ENCODE measurements around the gene ARHGEF7.

DNA sequence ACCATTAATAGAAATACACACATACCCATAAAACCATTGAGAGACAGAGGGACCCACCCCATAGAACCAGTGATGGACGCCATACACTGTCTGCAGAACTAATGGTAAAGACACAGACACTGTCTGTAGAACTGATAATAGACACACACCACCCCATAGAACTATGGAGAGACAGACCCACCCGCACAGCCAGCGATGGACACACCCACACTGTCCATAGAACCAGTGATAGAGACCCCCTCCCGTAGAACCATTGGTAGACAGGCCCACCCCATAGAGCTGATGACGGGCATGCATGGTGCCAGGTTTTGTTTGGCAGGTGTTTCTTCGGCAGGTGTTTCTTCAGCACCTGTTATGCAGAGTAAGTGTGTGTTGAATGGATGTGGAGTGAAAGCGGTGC is 117.1 kb downstream of the ARHGEF7 start:
- TF ChIP-seq, protein P1, sequence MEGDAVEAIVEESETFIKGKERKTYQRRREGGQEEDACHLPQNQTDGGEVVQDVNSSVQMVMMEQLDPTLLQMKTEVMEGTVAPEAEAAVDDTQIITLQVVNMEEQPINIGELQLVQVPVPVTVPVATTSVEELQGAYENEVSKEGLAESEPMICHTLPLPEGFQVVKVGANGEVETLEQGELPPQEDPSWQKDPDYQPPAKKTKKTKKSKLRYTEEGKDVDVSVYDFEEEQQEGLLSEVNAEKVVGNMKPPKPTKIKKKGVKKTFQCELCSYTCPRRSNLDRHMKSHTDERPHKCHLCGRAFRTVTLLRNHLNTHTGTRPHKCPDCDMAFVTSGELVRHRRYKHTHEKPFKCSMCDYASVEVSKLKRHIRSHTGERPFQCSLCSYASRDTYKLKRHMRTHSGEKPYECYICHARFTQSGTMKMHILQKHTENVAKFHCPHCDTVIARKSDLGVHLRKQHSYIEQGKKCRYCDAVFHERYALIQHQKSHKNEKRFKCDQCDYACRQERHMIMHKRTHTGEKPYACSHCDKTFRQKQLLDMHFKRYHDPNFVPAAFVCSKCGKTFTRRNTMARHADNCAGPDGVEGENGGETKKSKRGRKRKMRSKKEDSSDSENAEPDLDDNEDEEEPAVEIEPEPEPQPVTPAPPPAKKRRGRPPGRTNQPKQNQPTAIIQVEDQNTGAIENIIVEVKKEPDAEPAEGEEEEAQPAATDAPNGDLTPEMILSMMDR (IDR thresholded peaks at IDR 0.05): no peak
- no peak for TF ChIP-seq EP300 (IDR thresholded peaks at IDR 0.05)
